ENCODE data around the gene SRSF9.

The SRSF9 gene

GRCh38 chr12:120498870-120499515, 29.4 kb upstream of the SRSF9 start:
- no peaks in the 10 kb centered on the region for H3K9me2 ChIP-seq (replicated peaks; ENCODE audit: control insufficient read depth, low read length)
- H3K27ac ChIP-seq (ENCODE audit: low read depth, low read length): no peak overlapping the region
- no peak overlapping the region for H3K4me2 ChIP-seq (ENCODE audit: low read length)
- H4K20me1 ChIP-seq (ENCODE audit: control insufficient read depth, insufficient read depth, low read depth, low read length): peaks cover 11% of the 10 kb centered on the region
- peaks cover 56% of the 10 kb centered on the region for H3K36me3 ChIP-seq (ENCODE audit: control insufficient read depth, low read length)
- no peak overlapping the region for H3K4me3 ChIP-seq (ENCODE audit: low read length)
- H3F3A ChIP-seq (ENCODE audit: control insufficient read depth, insufficient read depth): peaks cover 44% of the 10 kb centered on the region
- TF ChIP-seq EZH2phosphoT487 (IDR thresholded peaks at IDR 0.05; ENCODE audit: borderline replicate concordance, low read length) (no peak), CTCF (IDR thresholded peaks at IDR 0.05; ENCODE audit: low read depth, low read length, poor library complexity, severe bottlenecking) (no peak)
- H3K9me3 ChIP-seq (ENCODE audit: control insufficient read depth, insufficient read depth, low read length): no peaks in the 10 kb centered on the region
- peaks cover 34% of the 10 kb centered on the region for H3K79me2 ChIP-seq (ENCODE audit: control insufficient read depth, low read length)
- peaks cover 20% of the 10 kb centered on the region for H3K4me1 ChIP-seq (ENCODE audit: control insufficient read depth, low read length)
- H3K27me3 ChIP-seq (ENCODE audit: control insufficient read depth, low read length): no peaks in the 10 kb centered on the region

GRCh38 chr12:120497524-120498150, 28.1 kb upstream of the SRSF9 start:
- Histone ChIP-seq H3K79me2 (ENCODE audit: control insufficient read depth, low read length) (peaks cover 34% of the 10 kb centered on the region), H3K27me3 (ENCODE audit: control insufficient read depth, low read length) (no peaks in the 10 kb centered on the region), H3K4me1 (ENCODE audit: control insufficient read depth, low read length) (peaks cover 20% of the 10 kb centered on the region), H3K36me3 (ENCODE audit: control insufficient read depth, low read length) (peaks cover 47% of the 10 kb centered on the region), H3K9me2 (replicated peaks; ENCODE audit: control insufficient read depth, low read length) (no peaks in the 10 kb centered on the region), H3K27ac (ENCODE audit: low read depth, low read length) (peak overlapping the region; percentile 83), H3K9me3 (ENCODE audit: control insufficient read depth, insufficient read depth, low read length) (no peaks in the 10 kb centered on the region), H3K4me3 (ENCODE audit: low read length) (peak overlapping the region; percentile 97), H3F3A (ENCODE audit: control insufficient read depth, insufficient read depth) (peaks cover 42% of the 10 kb centered on the region), H3K4me2 (ENCODE audit: low read length) (peak overlapping the region; percentile 99), H4K20me1 (ENCODE audit: control insufficient read depth, insufficient read depth, low read depth, low read length) (peaks cover 11% of the 10 kb centered on the region)
- TF ChIP-seq CTCF (IDR thresholded peaks at IDR 0.05; ENCODE audit: low read depth, low read length, poor library complexity, severe bottlenecking) (no peak), EZH2phosphoT487 (IDR thresholded peaks at IDR 0.05; ENCODE audit: borderline replicate concordance, low read length) (no peak)

- H3K4me1 ChIP-seq (ENCODE audit: control insufficient read depth, low read length): peaks cover 20% of the 10 kb centered on the region
- peaks cover 34% of the 10 kb centered on the region for H3K79me2 ChIP-seq (ENCODE audit: control insufficient read depth, low read length)
- no peak for TF ChIP-seq EZH2phosphoT487 (IDR thresholded peaks at IDR 0.05; ENCODE audit: borderline replicate concordance, low read length)
- peak; percentile 48 for TF ChIP-seq CTCF (IDR thresholded peaks at IDR 0.05; ENCODE audit: low read depth, low read length, poor library complexity, severe bottlenecking)
- H4K20me1 ChIP-seq (ENCODE audit: control insufficient read depth, insufficient read depth, low read depth, low read length): peaks cover 11% of the 10 kb centered on the region
- peak overlapping the region; percentile 83 for H3K27ac ChIP-seq (ENCODE audit: low read depth, low read length)
- H3K9me2 ChIP-seq (replicated peaks; ENCODE audit: control insufficient read depth, low read length): no peaks in the 10 kb centered on the region
- peaks cover 44% of the 10 kb centered on the region for H3F3A ChIP-seq (ENCODE audit: control insufficient read depth, insufficient read depth)
- H3K4me2 ChIP-seq (ENCODE audit: low read length): peak overlapping the region; percentile 99
- H3K27me3 ChIP-seq (ENCODE audit: control insufficient read depth, low read length): no peaks in the 10 kb centered on the region
- peaks cover 50% of the 10 kb centered on the region for H3K36me3 ChIP-seq (ENCODE audit: control insufficient read depth, low read length)
- H3K9me3 ChIP-seq (ENCODE audit: control insufficient read depth, insufficient read depth, low read length): no peaks in the 10 kb centered on the region
- peak overlapping the region; percentile 97 for H3K4me3 ChIP-seq (ENCODE audit: low read length)
Measured at GRCh38 chr12:120496413-120497340, 27.1 kb upstream of the SRSF9 start.

Measured in DOHH2 (cell line).